RWPE1 (cell line): Measurements from ENCODE around the gene SNTG2.

Experiments used
- CTCF ChIA-PET: fragments of 350-600 bp; sonication (Branson Sonifier 250); formaldehyde crosslinking; extraction: SDS; loops from one replicate; lab custom pipeline; 2021; lab: Yijun Ruan, JAX
- POLR2A ChIA-PET: fragments of 400-600 bp; formaldehyde crosslinking; extraction: SDS; loops from one replicate; lab custom pipeline; 2020; ENCODE audit warnings: antibody characterized with exemption; ENCODE audit not compliant: low non-redundant PET; lab: Yijun Ruan, JAX
- DNase-seq: peaks from one replicate; pipeline ENCODE4 v3.0.0; 2012; ENCODE audit warnings: low spot score
- H3K27ac ChIP-seq: fragments of 450-650 bp; 2 replicates; pipeline ENCODE4 v1.5.1; 2017
- TF ChIP-seq, protein P1 (sequence below): fragments of 450-650 bp; conservative IDR thresholded peaks from 2 replicates; pipeline ENCODE4 v1.5.1; 2017; ENCODE audit warnings: low read depth, mild to moderate bottlenecking

Gene SNTG2

GRCh38 chr2:1077911-1078310, 127.3 kb downstream of the SNTG2 start:
- H3K27ac ChIP-seq: no peak overlapping the region
- DNase-seq: no peak
- CTCF ChIA-PET: interaction anchor here (0.6 to 0.7 kb wide), 2 partner anchors 12 to 87 kb away, joined by 3 to 5 read pairs; no protein-coding TSS in a partner anchor
- TF ChIP-seq, protein P1, sequence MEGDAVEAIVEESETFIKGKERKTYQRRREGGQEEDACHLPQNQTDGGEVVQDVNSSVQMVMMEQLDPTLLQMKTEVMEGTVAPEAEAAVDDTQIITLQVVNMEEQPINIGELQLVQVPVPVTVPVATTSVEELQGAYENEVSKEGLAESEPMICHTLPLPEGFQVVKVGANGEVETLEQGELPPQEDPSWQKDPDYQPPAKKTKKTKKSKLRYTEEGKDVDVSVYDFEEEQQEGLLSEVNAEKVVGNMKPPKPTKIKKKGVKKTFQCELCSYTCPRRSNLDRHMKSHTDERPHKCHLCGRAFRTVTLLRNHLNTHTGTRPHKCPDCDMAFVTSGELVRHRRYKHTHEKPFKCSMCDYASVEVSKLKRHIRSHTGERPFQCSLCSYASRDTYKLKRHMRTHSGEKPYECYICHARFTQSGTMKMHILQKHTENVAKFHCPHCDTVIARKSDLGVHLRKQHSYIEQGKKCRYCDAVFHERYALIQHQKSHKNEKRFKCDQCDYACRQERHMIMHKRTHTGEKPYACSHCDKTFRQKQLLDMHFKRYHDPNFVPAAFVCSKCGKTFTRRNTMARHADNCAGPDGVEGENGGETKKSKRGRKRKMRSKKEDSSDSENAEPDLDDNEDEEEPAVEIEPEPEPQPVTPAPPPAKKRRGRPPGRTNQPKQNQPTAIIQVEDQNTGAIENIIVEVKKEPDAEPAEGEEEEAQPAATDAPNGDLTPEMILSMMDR: no peak
- POLR2A ChIA-PET: no interaction called here

GRCh38 chr2:1078326-1078725, 127.7 kb downstream of the SNTG2 start:
- TF ChIP-seq, protein P1: no peak
- DNase-seq: no peak
- ChIA-PET POLR2A (no interaction called here), CTCF (interaction anchor here (0.6 to 0.7 kb wide), 2 partner anchors 12 to 87 kb away, joined by 3 to 5 read pairs; no protein-coding TSS in a partner anchor)
- H3K27ac ChIP-seq: no peak overlapping the region

- POLR2A ChIA-PET: no interaction called here
- DNase-seq: no peak
- TF ChIP-seq, protein P1: no peak
- CTCF ChIA-PET: no interaction called here
- H3K27ac ChIP-seq: no peak overlapping the region
Measured at GRCh38 chr2:1079873-1080799, 129.5 kb downstream of the SNTG2 start.

- POLR2A ChIA-PET: no interaction called here
Measured at GRCh38 chr2:1081451-1082225, 131.0 kb downstream of the SNTG2 start.

DNA sequence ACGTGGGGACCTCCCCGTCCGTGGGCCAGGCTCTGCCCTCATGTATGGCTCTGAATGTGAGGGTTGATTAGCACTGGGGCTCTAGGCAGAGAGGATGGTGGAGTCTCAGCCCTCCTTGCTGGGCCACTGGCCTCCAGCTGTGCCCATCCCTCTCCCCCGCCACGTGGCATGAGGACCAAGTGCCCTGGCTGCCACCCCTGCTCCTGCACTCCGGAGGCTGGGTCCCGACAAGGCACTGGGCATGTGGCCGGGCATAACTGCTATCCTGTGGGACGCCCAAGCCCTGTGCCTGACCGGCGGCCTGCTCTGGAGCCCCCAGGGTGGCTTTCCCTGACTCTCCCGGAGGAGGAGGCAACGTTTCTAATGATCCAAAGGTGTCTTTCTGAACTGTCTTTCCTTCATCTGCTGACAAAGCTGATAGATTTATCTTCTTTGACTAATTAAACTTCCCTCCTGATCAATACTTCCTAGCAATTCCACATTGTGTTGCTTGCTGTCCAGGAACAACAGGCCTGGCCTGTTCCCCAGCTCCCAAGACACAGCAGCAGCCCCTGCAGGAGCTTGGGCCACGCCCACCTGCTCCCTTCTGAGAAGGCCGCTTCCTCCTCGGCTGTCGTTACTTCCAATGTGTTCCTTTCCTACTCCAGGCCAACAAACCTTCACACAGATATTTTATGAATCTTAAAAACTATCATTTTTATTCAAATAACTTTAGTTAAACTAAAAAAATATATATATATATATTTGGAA, 132.0 kb downstream of the SNTG2 start:
- H3K27ac ChIP-seq: no peak overlapping the region
- TF ChIP-seq, protein P1: no peak
- CTCF ChIA-PET: interaction anchor here (0.6 kb wide), 3 partner anchors 10 to 713 kb away, joined by 3 to 4 read pairs (median 3); no protein-coding TSS in a partner anchor
- DNase-seq: no peak
- POLR2A ChIA-PET: no interaction called here

More at GRCh38 chr2:1081451-1082225, 131.0 kb downstream of the SNTG2 start:
- CTCF ChIA-PET: no interaction called here
- DNase-seq: no peak
- TF ChIP-seq, protein P1: no peak
- H3K27ac ChIP-seq: no peak overlapping the region
